C4-2B (cell line): Measurements from ENCODE around the gene ZFAND3.

Experiments
- H3K27ac ChIP-seq: fragments of 450-650 bp; 2 replicates; pipeline ENCODE4 v1.5.1; 2017
- CTCF ChIP-seq: fragments of 450-650 bp; conservative IDR thresholded peaks from 2 replicates; pipeline ENCODE4 v1.5.1; 2017; ENCODE audit warnings: mild to moderate bottlenecking
- ZFX ChIP-seq: fragments of 450-650 bp; IDR thresholded peaks from 2 replicates; pipeline ENCODE4 v1.6.1; 2017

Gene ZFAND3

DNA sequence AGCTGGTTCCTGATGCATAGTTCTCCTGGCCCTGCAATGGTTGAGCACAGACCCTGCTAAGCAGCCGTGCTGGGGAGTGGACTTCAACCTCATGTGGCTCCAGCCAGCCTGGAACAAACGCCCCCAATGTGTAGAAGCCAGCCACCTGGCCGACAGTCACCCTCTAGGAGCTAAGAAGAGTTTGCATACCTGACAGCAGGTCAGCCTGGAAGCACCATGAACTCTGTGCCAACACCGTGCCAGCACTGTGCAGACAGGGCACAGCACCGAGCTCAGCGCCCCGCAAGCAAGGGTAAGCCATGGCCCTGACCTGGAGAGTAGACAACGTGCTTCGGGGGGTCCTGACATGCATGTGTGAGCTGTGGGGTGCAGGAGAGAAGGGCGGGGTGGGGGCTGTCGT is 356.3 kb downstream of the ZFAND3 start:
- TF ChIP-seq CTCF (no peak), ZFX (no peak)
- H3K27ac ChIP-seq = no peak overlapping the region

DNA sequence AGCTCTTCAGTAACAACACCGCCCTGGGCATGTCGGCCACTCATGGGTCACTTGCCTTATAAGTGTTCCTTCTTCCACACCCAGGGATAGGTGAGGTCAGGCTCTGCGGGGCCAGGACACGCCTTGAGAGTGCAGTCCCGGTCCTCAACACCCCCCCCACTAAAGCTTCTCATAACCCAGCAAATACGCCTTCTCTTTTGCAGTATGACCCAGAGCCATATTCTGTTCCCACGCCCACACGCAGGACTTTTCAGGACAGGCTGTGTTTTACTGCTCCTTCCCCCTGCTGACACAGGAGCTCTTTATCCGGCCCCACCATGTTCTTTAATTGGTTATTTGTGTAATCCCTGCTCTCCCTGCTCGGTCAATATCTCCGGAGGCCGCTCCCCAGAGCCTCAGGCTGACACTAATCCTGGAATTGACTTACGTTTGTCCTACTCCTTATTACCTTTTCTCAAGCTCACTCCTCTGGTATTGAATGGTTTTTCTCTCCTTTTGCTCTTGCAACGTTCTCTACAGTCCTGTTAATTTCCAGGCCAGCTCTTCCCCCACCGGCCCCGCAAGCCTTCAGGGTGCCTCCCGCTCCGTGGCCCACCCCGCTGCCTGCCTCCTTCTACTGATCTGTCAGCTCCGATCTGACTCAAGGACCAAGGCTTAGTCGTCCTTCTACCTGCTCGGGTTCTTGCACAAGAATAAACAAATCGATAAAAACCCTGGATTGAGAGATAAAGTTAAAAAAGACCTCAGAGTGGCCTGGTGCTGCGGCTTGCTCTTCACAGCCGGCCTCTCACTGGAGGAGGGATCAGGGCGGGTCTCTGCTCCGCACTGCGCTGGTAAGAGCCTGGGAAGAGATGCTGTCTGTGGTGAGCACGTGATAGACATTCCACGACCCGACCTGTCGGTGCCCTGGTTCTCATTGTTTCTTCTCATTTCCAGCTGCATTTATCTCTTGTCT is 357.5 kb downstream of the ZFAND3 start:
- H3K27ac ChIP-seq = no peak overlapping the region

DNA sequence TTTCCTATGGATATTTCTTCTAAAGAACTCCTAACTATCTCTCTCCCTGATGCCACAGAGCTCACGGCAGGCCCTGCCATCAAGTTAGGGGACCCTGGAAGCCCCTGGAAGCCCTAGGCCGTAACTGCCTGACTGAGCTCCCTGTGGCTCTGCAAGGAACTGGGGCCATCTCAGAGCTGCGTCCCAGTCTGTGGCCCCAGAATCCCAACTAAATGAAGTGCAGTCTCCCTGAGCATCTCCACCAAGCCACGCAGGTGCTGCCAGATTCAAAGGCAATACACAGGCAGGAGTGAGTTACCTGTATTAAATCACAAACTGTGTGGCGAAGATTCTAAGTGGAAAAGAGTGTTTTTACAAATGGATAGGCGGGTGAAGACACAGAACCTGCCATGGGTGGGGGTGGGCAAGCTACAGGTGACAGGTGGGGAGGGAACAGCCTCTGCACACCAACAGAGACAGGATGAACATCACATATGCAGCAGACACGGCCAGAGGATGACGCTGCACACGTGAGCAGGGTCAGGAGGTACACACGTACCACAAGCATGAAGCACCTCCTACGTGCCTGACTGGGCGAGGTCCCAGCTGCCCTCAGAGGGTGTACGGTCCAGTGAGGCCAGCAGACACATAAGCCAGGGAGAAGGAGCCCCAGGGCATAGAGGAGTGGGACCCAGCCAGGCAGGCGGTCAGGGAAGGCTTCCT is 358.5 kb downstream of the ZFAND3 start:
- no peak overlapping the region for H3K27ac ChIP-seq
- TF ChIP-seq CTCF = no peak
- no peak for TF ChIP-seq ZFX

More for the DNA sequence above, 357.5 kb downstream of the ZFAND3 start:
- TF ChIP-seq CTCF (no peak), ZFX (no peak)

DNA sequence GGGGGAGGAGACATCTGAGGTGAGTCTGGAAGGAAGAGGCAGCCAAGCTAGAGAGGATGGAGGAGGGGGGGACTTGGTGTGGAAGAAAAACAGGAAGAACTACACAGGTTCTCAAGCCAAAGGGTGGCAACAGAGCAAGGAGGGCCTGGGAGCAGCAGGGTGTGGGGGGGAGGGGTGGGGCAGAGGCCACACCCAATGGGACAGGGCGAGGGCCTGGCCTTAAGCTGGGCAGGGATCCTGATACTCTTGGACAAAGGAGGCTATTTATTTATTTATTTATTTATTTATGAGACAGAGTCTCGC is 359.0 kb downstream of the ZFAND3 start:
- TF ChIP-seq CTCF (no peak), ZFX (no peak)
- no peak overlapping the region for H3K27ac ChIP-seq

DNA sequence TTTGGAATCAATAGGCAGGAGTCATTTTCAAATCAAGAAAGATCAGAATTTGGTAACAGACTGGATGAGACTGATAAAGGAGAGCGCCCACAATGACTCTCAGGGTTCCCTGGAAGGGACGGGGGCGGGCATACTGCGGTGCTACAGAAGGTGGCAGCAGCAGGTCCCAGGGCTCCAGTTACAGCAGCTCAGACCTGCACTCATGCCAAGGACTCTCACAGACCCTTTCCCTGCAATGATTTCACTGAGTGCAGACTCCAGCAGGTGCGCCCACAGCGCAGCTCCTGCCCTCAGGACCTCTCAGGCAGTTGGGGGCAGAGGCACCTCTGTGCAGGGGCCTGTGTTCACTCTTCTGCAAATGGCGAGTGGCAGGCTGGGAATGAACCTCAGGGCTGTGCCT is 359.8 kb downstream of the ZFAND3 start:
- H3K27ac ChIP-seq = no peak overlapping the region
- TF ChIP-seq CTCF = no peak
- no peak for TF ChIP-seq ZFX

DNA sequence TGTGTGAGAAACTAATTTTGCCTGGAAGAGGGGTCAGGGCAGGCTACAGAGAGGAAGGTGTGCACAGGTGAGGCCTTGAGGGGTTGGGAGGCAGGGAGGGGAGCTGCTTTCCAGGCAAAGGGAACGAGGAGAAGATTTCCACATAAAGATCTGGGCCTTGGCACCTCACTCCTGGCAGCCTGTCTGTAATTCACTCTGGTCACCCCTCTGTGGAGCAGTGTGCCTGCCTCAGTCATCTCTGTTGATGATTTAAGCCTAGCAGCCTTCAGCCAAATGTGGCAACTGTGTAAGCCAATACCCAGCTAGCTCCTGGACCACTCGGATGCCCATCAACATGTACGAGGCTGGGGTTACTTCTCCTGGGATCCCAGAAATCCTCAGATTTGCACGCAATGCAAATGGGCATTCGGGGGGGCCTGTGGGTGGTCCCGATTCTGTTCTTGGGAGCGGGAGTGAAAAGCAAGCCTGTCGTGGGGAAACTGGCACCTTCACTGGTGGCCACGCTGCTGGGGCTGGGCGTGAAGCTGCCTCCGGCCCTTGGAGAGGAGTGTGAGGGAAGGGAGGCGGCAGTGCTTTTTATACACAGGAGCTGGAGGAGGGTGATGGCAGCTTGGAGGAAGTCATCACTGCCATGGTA is 360.4 kb downstream of the ZFAND3 start:
- no peak overlapping the region for H3K27ac ChIP-seq
- no peak for TF ChIP-seq CTCF
- no peak for TF ChIP-seq ZFX

DNA sequence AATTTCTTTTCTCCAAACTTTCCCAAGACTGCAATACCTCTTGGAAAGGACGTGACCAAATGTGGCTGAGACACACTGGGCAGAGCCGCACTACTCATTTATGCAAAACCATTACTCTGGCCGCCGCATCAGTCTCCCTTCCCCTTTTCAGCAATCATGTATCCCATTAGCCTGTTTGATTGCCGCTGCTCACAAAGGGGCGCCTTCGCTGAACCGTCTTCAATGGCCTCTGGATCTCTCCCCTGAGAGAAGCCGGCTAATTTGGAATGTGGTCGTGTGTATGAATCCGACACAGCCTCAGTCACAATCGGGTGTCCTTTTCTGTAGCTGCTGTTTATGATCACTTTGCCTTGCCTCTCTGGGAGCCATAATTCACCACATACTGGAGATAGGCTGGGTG is 361.1 kb downstream of the ZFAND3 start:
- TF ChIP-seq CTCF (no peak), ZFX (no peak)

More for the DNA sequence above, 361.1 kb downstream of the ZFAND3 start:
- H3K27ac ChIP-seq = no peak overlapping the region
